NB4 (cell line): ENCODE data around the gene ZNF185.

Experiments used
- DNase-seq: peaks from one replicate; pipeline ENCODE4 v3.0.0; 2010; ENCODE audit warnings: low read depth
- H3K4me3 ChIP-seq: one replicate; pipeline ENCODE4 v1.5.1; 2011; ENCODE audit warnings: mild to moderate bottlenecking, low read depth, low read length, moderate library complexity
- CTCF ChIP-seq: IDR thresholded peaks from one replicate; pipeline ENCODE4 v1.5.1; 2012; ENCODE audit warnings: low read depth, low read length
- MAX ChIP-seq: IDR thresholded peaks from 2 replicates; pipeline ENCODE4 v1.6.1; 2011; ENCODE audit warnings: low read depth, low read length
- MYC ChIP-seq: IDR thresholded peaks from 2 replicates; pipeline ENCODE4 v1.6.1; 2011; ENCODE audit warnings: low read depth, low read length
- POLR2A ChIP-seq: IDR thresholded peaks from 2 replicates; pipeline ENCODE4 v1.6.1; 2011; ENCODE audit warnings: mild to moderate bottlenecking; ENCODE audit not compliant: insufficient read length; ENCODE audit errors: extremely low read depth

Gene ZNF185

DNA sequence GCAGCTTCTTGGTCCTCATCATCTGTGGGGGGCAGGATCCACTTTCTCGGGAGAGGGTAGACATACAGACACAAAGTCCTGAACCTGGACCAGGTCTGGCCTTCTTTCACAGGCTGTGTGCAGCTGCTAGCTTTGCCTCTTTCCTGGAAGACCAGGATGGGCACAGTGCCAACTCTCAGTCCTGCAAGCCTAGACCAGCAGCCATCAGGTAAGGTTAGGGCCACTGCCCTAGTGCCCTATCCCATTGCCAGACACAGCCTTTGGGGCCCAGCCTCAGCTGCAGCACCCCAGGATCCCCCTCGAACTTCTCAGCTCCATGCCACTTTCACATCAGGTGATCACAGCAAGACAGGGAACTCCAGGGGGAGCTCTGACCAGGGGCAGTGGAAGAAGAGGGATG lies 38.4 kb downstream of the ZNF185 start:
- TF ChIP-seq MYC (no peak), POLR2A (no peak), MAX (no peak), CTCF (no peak)
- no peak overlapping the region for H3K4me3 ChIP-seq
- DNase-seq, result no peak

- no peak for DNase-seq
- no peak overlapping the region for H3K4me3 ChIP-seq
- no peak for TF ChIP-seq CTCF
- no peak for TF ChIP-seq MYC
- no peak for TF ChIP-seq MAX
- no peak for TF ChIP-seq POLR2A
Measured at GRCh38 chrX:152937236-152937635, 39.4 kb downstream of the ZNF185 start.

- DNase-seq, result peak; percentile 93
- peak overlapping the region; percentile 94 for H3K4me3 ChIP-seq
- TF ChIP-seq CTCF (peak; percentile 23), MYC (peak; percentile 58), POLR2A (peak; percentile 71), MAX (peak; percentile 62; the same call in 1 of the 2 replicates)
Measured at GRCh38 chrX:152941328-152942076, 43.6 kb downstream of the ZNF185 start.

GRCh38 chrX:152942077-152942442 lies 44.2 kb downstream of the ZNF185 start:
- TF ChIP-seq MYC (no peak), POLR2A (no peak), MAX (no peak), CTCF (no peak)
- no peak for DNase-seq
- peak overlapping the region; percentile 42 for H3K4me3 ChIP-seq

GRCh38 chrX:152943826-152944225 lies 46.0 kb downstream of the ZNF185 start:
- H3K4me3 ChIP-seq, result no peak overlapping the region
- no peak for TF ChIP-seq CTCF
- no peak for DNase-seq
